SU-DHL-6 (cell line): ENCODE measurements around the gene GIMAP5.

Experiments
- H2AFZ ChIP-seq: fragments of 200-600 bp; sonication (generic); 2 replicates; pipeline ENCODE4 v1.6.1; 2014; ENCODE audit warnings: low read depth, mild to moderate bottlenecking, moderate library complexity, mixed read lengths, antibody characterized with exemption, low read length; ENCODE audit not compliant: severe bottlenecking
- H3F3A ChIP-seq: fragments of 200-600 bp; shearing (Covaris generic); 2 replicates; pipeline ENCODE4 v1.6.0; 2016; ENCODE audit warnings: antibody characterized with exemption, mild to moderate bottlenecking; ENCODE audit not compliant: insufficient read depth
- H3K27ac ChIP-seq: fragments of 200-600 bp; sonication (generic); 2 replicates; pipeline ENCODE4 v1.5.1; 2016; ENCODE audit warnings: low read depth, mild to moderate bottlenecking, low read length, moderate library complexity, mixed read lengths
- H3K27me3 ChIP-seq: fragments of 200-600 bp; sonication (generic), shearing (Covaris generic); 2 replicates; pipeline ENCODE4 v1.6.0; 2014; ENCODE audit warnings: mild to moderate bottlenecking, low read length
- H3K36me3 ChIP-seq: fragments of 200-600 bp; sonication (generic); 2 replicates; pipeline ENCODE4 v1.6.1; 2014; ENCODE audit warnings: mild to moderate bottlenecking, low read length, mixed read lengths
- H3K4me2 ChIP-seq: fragments of 300-600, 200-600 bp; shearing (Covaris generic), sonication (generic); 2 replicates; pipeline ENCODE4 v1.6.0; 2014; ENCODE audit warnings: low read length, low read depth, mild to moderate bottlenecking; ENCODE audit not compliant: poor library complexity, severe bottlenecking
- H3K4me3 ChIP-seq: fragments of 200-600 bp; sonication (generic); 2 replicates; pipeline ENCODE4 v1.5.1; 2014; ENCODE audit warnings: antibody characterized with exemption, low read length, mild to moderate bottlenecking, mixed read lengths; ENCODE audit not compliant: insufficient read depth, poor library complexity, severe bottlenecking
- H3K79me2 ChIP-seq: fragments of 200-600 bp; sonication (generic); 2 replicates; pipeline ENCODE4 v1.6.1; 2014; ENCODE audit warnings: mild to moderate bottlenecking, low read length, moderate library complexity; ENCODE audit not compliant: insufficient read depth
- H3K9ac ChIP-seq: fragments of 200-600 bp; sonication (generic); 2 replicates; pipeline ENCODE4 v1.7.0; 2014; ENCODE audit warnings: mild to moderate bottlenecking, low read length
- H3K9me2 ChIP-seq: fragments of 200-600 bp; sonication (generic); replicated peaks from 2 replicates; pipeline ENCODE4 v1.6.1; 2014; ENCODE audit warnings: low read length; ENCODE audit not compliant: insufficient read depth
- H3K9me3 ChIP-seq: fragments of 200-600 bp; sonication (generic); 2 replicates; pipeline ENCODE4 v1.6.1; 2014; ENCODE audit warnings: low read length, mixed read lengths; ENCODE audit not compliant: insufficient read depth
- H4K20me1 ChIP-seq: fragments of 200-600 bp; sonication (generic); 2 replicates; pipeline ENCODE4 v1.6.1; 2014; ENCODE audit warnings: low read depth, mild to moderate bottlenecking, antibody characterized with exemption, low read length, moderate library complexity, mixed read lengths
- CTCF ChIP-seq: fragments of 200-600 bp; sonication (generic); IDR thresholded peaks from one replicate; pipeline ENCODE4 v1.5.1; 2017; ENCODE audit warnings: antibody characterized with exemption, mild to moderate bottlenecking, low read length, moderate library complexity; ENCODE audit not compliant: insufficient read depth, poor library complexity, severe bottlenecking
- EZH2phosphoT487 ChIP-seq: fragments of 200-600 bp; sonication (generic), shearing (Covaris generic); conservative IDR thresholded peaks from 2 replicates; pipeline ENCODE4 v1.6.1; 2018; ENCODE audit warnings: mild to moderate bottlenecking, antibody characterized with exemption, low read length, moderate library complexity, mixed read lengths

Gene GIMAP5

GRCh38 chr7:150784954-150785353, 47.7 kb downstream of the GIMAP5 start:
- Histone ChIP-seq H3K79me2 (no peaks in the 10 kb centered on the region), H3K4me2 (no peak overlapping the region), H3K9me3 (no peaks in the 10 kb centered on the region), H3K9me2 (no peaks in the 10 kb centered on the region), H3F3A (no peaks in the 10 kb centered on the region), H3K36me3 (no peaks in the 10 kb centered on the region), H3K27ac (no peak overlapping the region), H4K20me1 (no peaks in the 10 kb centered on the region), H3K9ac (no peak overlapping the region), H3K27me3 (0 out of 2 replicates have a peak, but pooled peaks cover 3% of the 10 kb centered on the region), H3K4me3 (no peak overlapping the region), H2AFZ (no peak overlapping the region)
- TF ChIP-seq EZH2phosphoT487 (no peak), CTCF (no peak)

- Histone ChIP-seq H3K9me2 (no peaks in the 10 kb centered on the region), H3K4me2 (no peak overlapping the region), H2AFZ (no peak overlapping the region), H3K9ac (no peak overlapping the region), H3F3A (no peaks in the 10 kb centered on the region), H3K27ac (no peak overlapping the region), H3K36me3 (no peaks in the 10 kb centered on the region), H3K27me3 (no peaks in the 10 kb centered on the region), H3K4me3 (no peak overlapping the region), H4K20me1 (no peaks in the 10 kb centered on the region), H3K79me2 (no peaks in the 10 kb centered on the region), H3K9me3 (no peaks in the 10 kb centered on the region)
- TF ChIP-seq EZH2phosphoT487 (no peak), CTCF (no peak)
Observed at GRCh38 chr7:150787321-150788281, 50.4 kb downstream of the GIMAP5 start.

DNA sequence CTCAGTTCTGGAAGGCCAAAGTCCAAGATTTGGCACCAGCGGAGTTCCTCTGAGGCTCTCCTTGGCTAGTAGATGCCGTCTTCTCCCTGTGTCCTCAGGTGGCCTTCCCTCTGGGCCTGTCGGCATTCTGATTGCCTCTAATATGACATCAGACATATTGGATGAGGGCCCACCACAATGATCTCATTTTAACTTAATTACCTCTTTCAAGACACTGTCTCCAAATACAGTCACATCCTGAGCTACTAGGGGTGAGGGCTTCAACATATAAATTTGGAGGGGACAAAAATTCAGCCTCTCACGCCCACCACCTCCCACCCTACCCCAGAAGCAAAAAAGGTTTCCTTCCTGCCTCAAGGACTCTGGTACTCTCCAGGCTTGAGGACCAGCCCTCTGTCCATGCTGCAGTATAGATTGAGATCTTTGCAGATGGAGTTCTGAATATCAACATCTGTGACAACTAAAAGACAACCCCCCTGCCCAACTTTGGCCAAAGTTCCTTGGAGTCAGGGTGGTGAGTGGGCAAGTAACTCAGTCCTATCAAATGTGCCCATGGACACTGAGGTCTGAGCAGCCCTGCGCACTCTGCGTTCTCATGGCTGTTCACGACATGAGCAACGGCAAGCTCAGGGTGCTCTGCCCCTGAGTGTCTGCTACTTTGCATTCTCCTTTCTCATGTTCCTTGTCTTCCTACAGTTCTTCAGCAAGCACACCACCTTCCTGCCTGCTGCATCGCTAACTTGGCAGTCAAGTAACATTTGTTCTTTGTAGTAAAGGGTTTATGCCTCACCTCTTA, 51.5 kb downstream of the GIMAP5 start:
- Histone ChIP-seq H3K9ac (no peak overlapping the region), H4K20me1 (no peaks in the 10 kb centered on the region)

More for the DNA sequence above, 51.5 kb downstream of the GIMAP5 start:
- Histone ChIP-seq H3K4me3 (no peak overlapping the region), H3K9me2 (no peaks in the 10 kb centered on the region), H3F3A (no peaks in the 10 kb centered on the region), H3K4me2 (no peak overlapping the region), H3K27ac (no peak overlapping the region), H3K79me2 (no peaks in the 10 kb centered on the region), H2AFZ (no peak overlapping the region), H3K9me3 (no peaks in the 10 kb centered on the region), H3K36me3 (no peaks in the 10 kb centered on the region), H3K27me3 (no peaks in the 10 kb centered on the region)
- no peak for TF ChIP-seq CTCF
- TF ChIP-seq EZH2phosphoT487, result no peak
